ENCODE data around the gene TMEM132C.

The TMEM132C gene

DNA sequence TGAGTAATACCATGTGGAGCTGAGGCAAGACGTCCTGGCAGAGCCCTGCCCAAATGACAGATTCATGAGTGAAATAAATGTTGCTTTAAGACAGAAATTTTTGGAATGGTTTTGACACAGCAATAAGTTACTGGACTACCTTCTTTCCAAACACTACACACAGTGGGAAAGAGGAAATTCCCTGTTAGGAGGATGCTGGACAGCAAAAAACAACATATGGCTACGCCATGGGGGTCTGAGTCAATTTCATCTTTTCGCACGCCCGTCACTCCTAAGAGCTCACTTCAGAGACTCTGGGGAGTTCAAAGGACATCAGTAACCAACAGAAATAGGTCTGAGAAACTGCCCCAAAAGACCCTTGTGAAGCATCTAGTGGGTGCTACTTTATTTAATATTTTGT is 55.4 kb downstream of the TMEM132C start:
- no peak for TF ChIP-seq CTCF (IDR thresholded peaks at IDR 0.05; ENCODE audit: borderline replicate concordance, insufficient read depth, low read depth, low read length)
- H3K4me3 ChIP-seq (ENCODE audit: low read depth, low read length), result no peak overlapping the region

- H3K4me3 ChIP-seq (ENCODE audit: low read depth, low read length), result no peak overlapping the region
- TF ChIP-seq CTCF (IDR thresholded peaks at IDR 0.05; ENCODE audit: borderline replicate concordance, insufficient read depth, low read depth, low read length), result no peak
These were observed 56.4 kb downstream of the TMEM132C start for GRCh38 chr12:128323145-128323920.

- no peak for TF ChIP-seq CTCF (IDR thresholded peaks at IDR 0.05; ENCODE audit: borderline replicate concordance, insufficient read depth, low read depth, low read length)
- no peak overlapping the region for H3K4me3 ChIP-seq (ENCODE audit: low read depth, low read length)
These were observed 58.7 kb downstream of the TMEM132C start for GRCh38 chr12:128325646-128326045.

DNA sequence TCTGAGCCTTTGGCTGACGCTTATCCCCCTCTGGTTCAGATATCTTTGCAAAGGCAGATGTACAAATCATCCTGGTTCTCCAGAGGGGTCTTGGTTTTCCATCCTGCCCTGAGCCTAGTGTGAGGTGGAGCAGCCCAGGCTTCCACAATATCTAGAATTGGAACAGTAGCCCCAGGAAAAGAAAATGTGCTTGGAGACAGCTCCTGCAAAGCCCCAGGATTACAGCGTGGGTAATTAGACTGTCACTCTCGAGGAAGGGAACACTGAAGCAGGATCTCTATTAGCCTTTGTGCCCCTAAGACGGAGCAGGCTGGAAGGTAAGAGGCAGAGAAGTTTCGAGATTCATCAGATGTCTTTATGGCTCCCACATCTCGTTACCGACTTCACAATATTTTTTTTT is 59.4 kb downstream of the TMEM132C start:
- H3K4me3 ChIP-seq (ENCODE audit: low read depth, low read length), result no peak overlapping the region
- no peak for TF ChIP-seq CTCF (IDR thresholded peaks at IDR 0.05; ENCODE audit: borderline replicate concordance, insufficient read depth, low read depth, low read length)

- TF ChIP-seq CTCF (IDR thresholded peaks at IDR 0.05; ENCODE audit: borderline replicate concordance, insufficient read depth, low read depth, low read length), result no peak
- H3K4me3 ChIP-seq (ENCODE audit: low read depth, low read length), result no peak overlapping the region
These were observed 62.0 kb downstream of the TMEM132C start for GRCh38 chr12:128328961-128329360.

GRCh38 chr12:128336204-128337070 is 69.5 kb downstream of the TMEM132C start:
- H3K4me3 ChIP-seq (ENCODE audit: low read depth, low read length), result no peak overlapping the region
- no peak for TF ChIP-seq CTCF (IDR thresholded peaks at IDR 0.05; ENCODE audit: borderline replicate concordance, insufficient read depth, low read depth, low read length)

DNA sequence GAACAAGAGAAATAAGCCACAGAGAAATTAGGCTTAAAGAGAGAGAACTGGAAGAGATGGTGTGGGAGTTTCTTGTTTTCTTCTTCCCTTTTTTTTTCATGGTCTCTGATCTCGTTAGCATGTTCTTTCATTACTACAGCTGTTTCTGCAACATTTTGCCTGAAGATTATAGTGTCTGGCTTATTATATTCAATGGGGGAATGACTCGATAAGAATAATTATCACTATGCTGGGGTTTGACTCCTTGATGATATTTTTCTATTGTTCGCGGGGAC is 70.0 kb downstream of the TMEM132C start:
- TF ChIP-seq CTCF (IDR thresholded peaks at IDR 0.05; ENCODE audit: borderline replicate concordance, insufficient read depth, low read depth, low read length), result no peak
- no peak overlapping the region for H3K4me3 ChIP-seq (ENCODE audit: low read depth, low read length)
